ENCODE results near the gene ZDHHC6.
"Not testable (repeated sequence)": the region's sequence is repeated elsewhere in the genome, so short reads cannot be mapped to it uniquely, and the experiment has no call there.

ZDHHC6 gene

GRCh38 chr10:112393341-112393740, 53.4 kb downstream of the ZDHHC6 start:
- no peak for DNase-seq (ENCODE audit: low read depth in 2 of 3, low spot score in 2 of 3)

GRCh38 chr10:112390125-112390703, 56.5 kb downstream of the ZDHHC6 start:
- DNase-seq (ENCODE audit: low read depth in 2 of 3, low spot score in 2 of 3) = no peak

- DNase-seq (ENCODE audit: low read depth in 2 of 3, low spot score in 2 of 3) = peak in 1 of 3 experiments; percentile 21
These were observed 57.4 kb downstream of the ZDHHC6 start for GRCh38 chr10:112389271-112389822.

- DNase-seq (ENCODE audit: low read depth in 2 of 3, low spot score in 2 of 3) = no peak
These were observed 58.2 kb downstream of the ZDHHC6 start for GRCh38 chr10:112388548-112388947.

- not testable (repeated sequence) for DNase-seq (ENCODE audit: low read depth in 2 of 3, low spot score in 2 of 3)
These were observed 58.7 kb downstream of the ZDHHC6 start for GRCh38 chr10:112388056-112388455.

GRCh38 chr10:112385201-112385600, 61.5 kb downstream of the ZDHHC6 start:
- DNase-seq (ENCODE audit: low read depth in 2 of 3, low spot score in 2 of 3) = no peak

- no peak for DNase-seq (ENCODE audit: low read depth in 2 of 3, low spot score in 2 of 3)
These were observed 62.6 kb downstream of the ZDHHC6 start for GRCh38 chr10:112384141-112384540.

- DNase-seq (ENCODE audit: low read depth in 2 of 3, low spot score in 2 of 3) = no peak
These were observed 63.4 kb downstream of the ZDHHC6 start for GRCh38 chr10:112383325-112383724.

GRCh38 chr10:112382515-112383235, 64.0 kb downstream of the ZDHHC6 start:
- no peak for DNase-seq (ENCODE audit: low read depth in 2 of 3, low spot score in 2 of 3)

All from activated CD8-positive, alpha-beta memory T cell treated with anti-CD3 and anti-CD28 coated beads for 48 hours (primary cell).